GM18517 (cell line): ENCODE measurements around the gene FADD.
"Not testable (repeated sequence)": the region's sequence is repeated elsewhere in the genome, so short reads cannot be mapped to it uniquely, and the experiment has no call there.

Experiments
- ATAC-seq: cut with Tn5 transposase; IDR thresholded peaks from one replicate; pipeline ENCODE4 v1.9.1; 2021; ENCODE audit warnings: mild to moderate bottlenecking, moderate library complexity; ENCODE audit not compliant: unreplicated experiment

Gene FADD

GRCh38 chr11:70203751-70204465, 812 bp downstream of the FADD start:
- peak; percentile 40 for ATAC-seq

GRCh38 chr11:70204466-70204799, 1.3 kb downstream of the FADD start:
- no peak for ATAC-seq

DNA sequence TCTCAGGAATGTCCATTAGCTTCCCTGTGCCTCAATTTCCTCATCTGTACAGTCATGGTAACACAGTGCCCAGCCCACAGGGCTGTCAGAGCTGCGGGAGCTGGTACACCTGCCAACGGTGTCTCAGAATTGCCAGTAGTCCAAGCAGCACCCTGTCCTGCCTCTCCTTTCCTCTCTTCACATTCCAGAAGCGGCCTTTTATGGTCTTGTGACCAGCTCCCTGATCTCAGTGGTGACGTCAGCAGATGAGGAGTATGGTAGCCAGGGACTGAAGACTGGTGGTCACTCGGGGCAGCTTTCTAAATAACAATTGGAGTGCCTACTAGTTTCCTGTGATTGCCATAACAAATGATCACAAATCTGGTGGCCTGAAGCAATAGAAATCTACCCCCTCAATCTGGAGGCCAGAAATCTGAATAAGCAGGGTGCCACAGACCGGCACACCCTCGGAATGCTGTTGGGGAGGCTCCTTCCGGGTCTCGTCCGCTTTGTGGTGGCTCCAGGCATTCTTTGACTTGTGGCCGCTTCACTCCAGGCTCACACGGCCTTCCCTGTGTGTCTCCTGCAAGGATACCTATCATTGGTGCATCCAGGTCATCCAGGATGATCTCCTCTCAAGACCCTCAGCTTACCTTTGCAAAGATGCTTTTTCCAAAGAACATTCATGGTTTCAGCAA, 2.1 kb downstream of the FADD start:
- ATAC-seq = no peak

GRCh38 chr11:70205766-70206165, 2.7 kb downstream of the FADD start:
- ATAC-seq = no peak

DNA sequence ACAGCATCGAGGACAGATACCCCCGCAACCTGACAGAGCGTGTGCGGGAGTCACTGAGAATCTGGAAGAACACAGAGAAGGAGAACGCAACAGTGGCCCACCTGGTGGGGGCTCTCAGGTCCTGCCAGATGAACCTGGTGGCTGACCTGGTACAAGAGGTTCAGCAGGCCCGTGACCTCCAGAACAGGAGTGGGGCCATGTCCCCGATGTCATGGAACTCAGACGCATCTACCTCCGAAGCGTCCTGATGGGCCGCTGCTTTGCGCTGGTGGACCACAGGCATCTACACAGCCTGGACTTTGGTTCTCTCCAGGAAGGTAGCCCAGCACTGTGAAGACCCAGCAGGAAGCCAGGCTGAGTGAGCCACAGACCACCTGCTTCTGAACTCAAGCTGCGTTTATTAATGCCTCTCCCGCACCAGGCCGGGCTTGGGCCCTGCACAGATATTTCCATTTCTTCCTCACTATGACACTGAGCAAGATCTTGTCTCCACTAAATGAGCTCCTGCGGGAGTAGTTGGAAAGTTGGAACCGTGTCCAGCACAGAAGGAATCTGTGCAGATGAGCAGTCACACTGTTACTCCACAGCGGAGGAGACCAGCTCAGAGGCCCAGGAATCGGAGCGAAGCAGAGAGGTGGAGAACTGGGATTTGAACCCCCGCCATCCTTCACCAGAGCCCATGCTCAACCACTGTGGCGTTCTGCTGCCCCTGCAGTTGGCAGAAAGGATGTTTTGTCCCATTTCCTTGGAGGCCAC, 3.3 kb downstream of the FADD start:
- ATAC-seq = no peak

GRCh38 chr11:70206982-70207376, 3.9 kb downstream of the FADD start:
- no peak for ATAC-seq

DNA sequence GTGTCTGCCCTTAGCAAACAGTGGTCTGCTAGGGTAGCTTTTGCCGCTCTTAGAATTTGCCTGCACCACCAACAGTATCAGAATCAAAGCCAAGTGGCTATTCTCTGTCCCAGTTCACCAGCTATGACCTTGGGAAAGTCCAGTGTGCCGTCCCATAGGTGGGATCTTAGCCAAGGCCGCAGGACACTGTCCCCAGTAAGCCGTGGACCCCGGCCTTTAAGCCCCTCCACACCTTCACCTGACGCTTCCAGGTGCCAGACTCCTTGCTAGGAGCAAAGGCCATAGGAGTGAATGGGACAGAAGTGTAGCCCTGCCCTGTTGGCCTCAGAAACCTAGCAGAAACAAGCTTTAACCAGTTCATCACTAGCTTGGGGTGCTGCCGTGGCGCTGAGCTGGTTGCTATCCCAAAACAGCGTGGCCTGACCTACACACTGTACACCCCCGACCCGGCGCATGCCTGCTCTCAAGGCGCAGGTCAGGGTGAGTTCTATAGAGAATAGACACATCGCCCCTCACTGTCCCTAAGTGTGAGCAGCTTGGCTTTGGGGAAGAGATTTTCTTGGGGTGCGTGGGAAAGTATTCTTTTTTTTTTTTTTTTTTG, 4.5 kb downstream of the FADD start:
- ATAC-seq = no peak

GRCh38 chr11:70209391-70209912, 6.4 kb downstream of the FADD start:
- no peak for ATAC-seq

GRCh38 chr11:70210051-70210501, 7.0 kb downstream of the FADD start:
- no peak for ATAC-seq

GRCh38 chr11:70210530-70210929, 7.4 kb downstream of the FADD start:
- ATAC-seq = no peak

- ATAC-seq = no peak
Observed at GRCh38 chr11:70212227-70212811, 9.2 kb downstream of the FADD start.

DNA sequence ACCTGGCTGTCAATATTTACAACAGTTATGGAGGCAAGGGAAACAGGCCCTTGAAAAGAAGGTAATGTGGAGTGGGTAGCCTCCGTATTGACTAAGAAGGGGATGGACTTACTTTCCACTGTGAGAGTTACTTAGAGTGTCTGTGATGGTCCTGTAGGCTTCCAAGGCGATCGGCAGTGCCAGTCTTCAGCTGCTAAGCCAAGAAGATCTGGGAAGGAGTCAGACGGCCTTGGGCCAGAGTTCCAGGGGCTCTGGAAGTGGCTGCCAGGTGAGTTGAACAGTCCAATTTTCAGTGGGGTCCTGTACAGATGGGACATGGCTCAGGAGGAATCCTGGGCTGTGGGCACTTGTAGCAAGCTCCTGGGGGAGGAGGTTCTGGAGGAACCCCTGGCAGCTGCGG, 14.3 kb downstream of the FADD start:
- ATAC-seq = not testable (repeated sequence)

DNA sequence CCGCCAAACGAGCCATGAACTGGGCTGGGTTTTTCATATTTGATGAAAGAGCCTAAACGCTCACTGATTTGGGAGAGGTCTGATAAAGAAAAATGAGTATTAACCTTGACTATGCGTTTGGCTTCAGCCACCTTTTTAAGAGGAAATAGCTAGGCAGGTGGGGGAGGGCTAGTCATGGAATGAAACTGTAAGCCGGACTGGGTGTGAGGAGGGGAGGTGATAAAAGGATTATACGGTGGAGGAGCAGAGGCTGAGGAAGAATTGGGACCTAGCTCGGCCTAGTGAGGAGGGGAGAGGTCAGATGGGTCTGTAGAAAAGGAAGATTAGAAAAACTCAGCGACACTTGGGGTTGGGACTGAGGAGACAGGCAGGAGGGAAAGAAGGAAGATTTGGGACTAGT, 15.0 kb downstream of the FADD start:
- ATAC-seq = not testable (repeated sequence)

GRCh38 chr11:70220136-70220535, 17.0 kb downstream of the FADD start:
- no peak for ATAC-seq

- ATAC-seq = no peak
Observed at GRCh38 chr11:70220920-70221319, 17.8 kb downstream of the FADD start.

GRCh38 chr11:70225681-70226177, 22.6 kb downstream of the FADD start:
- ATAC-seq = no peak

DNA sequence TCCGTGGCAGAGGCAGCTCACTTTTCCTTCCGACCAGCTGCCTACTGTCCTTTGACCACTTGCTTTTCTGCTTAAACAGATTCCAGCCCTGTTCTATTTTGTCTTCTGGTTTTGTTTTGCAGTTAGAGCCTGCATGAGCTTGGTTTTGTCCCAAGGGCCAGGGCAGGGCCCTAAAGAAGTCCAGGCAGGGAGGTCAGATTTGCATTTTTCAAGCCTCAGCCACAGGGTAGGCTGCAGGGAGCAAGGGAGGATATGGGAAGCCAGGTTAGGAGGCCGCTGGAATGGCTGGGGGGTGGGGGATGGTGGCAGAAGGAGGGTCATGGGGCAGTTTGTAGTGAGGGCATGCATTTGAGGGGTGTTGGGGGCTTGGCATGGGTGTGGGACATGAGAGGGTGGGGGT, 23.1 kb downstream of the FADD start:
- no peak for ATAC-seq

DNA sequence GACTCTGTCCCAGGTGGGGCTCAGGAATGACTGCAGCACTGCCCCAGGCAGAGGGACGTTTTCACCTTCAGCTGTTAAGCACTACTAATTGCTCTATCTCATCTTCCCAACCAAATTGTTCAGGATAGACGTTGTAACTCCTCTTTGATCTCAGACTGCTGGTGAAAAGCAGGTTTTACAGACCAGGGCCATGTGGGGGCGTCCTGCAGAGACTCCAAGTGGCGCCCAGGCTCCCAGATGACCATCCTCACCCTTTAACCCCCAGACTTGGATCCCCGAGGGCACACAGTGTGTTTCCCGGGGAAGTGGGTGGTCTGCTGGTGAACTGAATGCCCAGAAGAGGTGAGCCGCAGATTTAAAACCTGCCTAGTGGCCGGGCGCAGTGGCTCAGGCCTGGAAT, 23.9 kb downstream of the FADD start:
- ATAC-seq = no peak

- no peak for ATAC-seq
Observed at GRCh38 chr11:70229737-70230136, 26.6 kb downstream of the FADD start.

- no peak for ATAC-seq
Observed at GRCh38 chr11:70230151-70230839, 27.2 kb downstream of the FADD start.
